Activated CD4-positive, CD25-positive, alpha-beta regulatory T cell treated with anti-CD3 and anti-CD28 coated beads, Interleukin-2, amount 50 U/mL, for 24 hours (primary cell): ENCODE measurements around the gene DDX1.
"Not testable (repeated sequence)": the region's sequence is repeated elsewhere in the genome, so short reads cannot be mapped to it uniquely, and the experiment has no call there.

Source experiments
- ATAC-seq, 2 donors: fragments of 150-1000 bp; cut with Tn5 transposase; one replicate each; pipeline ENCODE4 v1.10.0; 2021; ENCODE audit warnings: mild to moderate bottlenecking in 1 of 2, moderate library complexity in 1 of 2

DDX1 gene

DNA sequence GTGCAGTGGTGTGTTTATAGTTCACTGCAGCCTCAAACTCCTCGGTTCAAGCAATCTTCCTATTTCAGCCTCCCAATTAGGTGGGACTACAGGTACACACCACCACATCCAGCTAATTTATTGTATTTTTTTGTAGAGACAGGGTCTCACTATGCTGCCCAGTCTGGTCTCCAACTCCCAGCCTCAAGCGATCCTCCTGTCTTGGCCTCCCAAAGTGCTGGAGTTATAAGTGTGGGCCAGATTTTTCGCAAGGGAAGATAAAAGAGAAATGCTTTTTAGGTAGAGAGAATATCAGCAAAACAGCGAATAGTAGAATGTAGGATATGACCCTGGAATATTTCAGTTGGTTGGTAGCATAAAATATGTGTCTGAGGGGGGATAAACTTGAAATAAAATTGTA lies 4.3 kb downstream of the DDX1 start:
- no peak for ATAC-seq

DNA sequence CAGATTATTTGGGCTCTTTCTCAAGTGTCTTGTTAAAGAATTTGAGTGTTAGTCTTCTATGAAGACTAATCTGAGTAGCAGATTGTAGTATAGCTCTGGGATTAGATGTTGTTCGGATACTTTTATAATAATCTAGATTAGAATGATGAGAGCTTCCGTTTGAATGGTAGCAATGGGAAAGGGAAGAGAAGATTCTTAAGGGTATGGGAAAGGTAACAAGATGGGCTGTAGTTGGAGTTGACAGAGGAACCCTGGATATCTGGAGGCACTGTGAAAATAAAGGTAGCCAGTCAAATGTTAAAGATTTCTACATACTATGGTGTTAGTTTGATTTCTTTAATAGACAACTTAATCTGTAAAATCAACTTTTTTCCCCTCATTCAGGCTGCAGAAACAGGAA lies 4.7 kb downstream of the DDX1 start:
- ATAC-seq, result no peak

DNA sequence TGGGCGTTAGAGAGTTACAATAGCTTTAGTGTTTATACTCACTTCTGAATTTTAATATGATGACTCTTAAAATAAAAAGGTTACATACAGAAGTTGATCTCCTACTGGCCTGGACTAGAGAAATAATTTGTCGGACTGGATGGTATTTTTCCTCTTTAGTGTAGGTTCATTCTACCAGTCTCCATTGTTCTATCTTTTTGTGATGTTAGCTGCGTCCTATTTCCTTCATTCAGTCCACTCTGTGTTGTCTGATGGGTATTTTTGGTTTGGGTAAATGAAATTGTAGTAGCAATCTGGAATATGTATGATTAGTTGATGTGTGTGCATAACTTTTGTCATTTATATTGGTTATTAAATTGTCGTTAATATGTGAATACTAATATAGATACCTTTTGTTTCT lies 5.3 kb downstream of the DDX1 start:
- ATAC-seq, result no peak

DNA sequence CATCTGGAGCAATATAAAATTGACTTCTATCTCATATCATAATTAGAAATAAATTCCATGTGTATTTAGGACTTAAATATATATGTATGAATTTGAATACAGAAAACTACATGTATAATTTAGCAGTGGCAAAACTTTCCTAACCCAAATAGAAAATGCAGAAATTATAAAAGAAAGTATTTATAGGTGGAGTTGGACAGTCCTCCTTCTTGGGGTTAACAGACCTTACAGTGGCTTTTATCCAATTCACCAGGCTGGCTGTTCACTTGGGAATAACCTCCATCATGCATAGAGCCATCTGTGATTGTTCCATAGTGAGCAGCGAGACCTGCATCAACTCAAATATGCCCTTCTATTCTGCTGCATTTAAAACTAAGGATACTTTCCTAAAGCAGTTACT lies 8.3 kb downstream of the DDX1 start:
- ATAC-seq, result no peak

DNA sequence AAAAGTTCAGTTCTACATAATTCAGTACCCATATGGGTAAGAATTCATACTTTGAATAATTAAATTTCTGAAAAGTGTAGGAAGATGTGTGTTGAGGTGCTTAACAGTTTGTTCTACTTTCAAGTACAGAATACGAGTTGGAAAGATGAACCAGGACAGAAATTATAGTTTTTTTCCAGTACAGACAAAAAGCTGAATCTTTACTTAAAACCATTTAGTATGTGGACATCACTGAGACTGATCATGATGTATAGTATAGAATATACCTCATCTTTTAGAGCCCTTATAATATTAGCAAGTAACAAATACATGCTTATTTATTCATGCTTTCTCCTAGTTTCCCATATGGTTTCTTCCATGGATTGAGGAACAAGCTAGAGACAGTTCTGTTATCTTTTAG lies 10.0 kb downstream of the DDX1 start:
- ATAC-seq, result no peak

DNA sequence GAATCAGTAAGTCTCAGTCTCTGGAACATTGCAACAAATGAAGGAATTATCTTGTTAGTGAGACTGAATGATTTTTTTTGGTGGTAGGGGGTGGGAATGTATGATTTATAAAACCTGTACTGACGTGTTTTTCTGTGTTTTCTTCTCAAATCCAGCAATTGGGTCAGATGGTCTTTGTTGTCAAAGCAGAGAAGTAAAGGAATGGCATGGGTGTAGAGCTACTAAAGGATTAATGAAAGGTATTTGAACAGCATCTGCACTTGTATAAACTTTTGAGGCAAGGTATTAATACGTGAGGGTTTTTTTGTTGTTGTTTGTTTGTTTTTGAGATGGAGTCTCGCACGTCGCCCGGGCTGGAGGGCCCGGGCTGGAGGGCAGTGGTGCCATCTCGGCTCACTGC lies 10.7 kb downstream of the DDX1 start:
- ATAC-seq, result no peak

DNA sequence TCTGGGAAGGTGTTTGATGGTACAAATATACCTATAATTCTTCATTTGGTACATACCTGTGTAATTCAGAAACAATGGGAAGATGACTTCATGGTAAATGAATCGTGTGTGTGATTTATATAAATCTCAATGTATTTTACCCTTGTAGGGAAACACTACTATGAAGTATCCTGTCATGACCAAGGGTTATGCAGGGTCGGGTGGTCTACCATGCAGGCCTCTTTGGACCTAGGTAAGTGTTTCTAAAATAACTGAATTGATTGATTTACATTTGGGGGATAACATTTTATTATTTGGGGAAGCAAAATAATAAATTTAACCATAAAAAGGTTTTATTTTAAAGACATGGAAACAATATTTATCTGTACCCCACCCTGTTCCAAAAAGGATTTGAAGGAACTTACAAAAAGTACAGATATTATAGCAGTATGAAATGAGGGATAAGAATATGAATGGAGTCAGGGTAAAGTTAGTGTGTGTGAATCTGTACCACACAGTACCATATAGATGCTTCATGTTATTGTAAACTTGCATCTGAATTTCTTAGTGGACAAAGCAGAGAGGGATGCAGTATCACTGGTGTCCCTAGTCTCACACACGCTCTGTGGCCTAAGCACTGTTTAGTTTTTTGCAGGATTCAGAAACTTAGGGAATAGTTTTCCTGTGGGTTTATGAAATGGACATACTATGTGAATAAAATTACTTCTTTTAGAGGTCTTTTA lies 11.5 kb downstream of the DDX1 start:
- ATAC-seq, result no peak

DNA sequence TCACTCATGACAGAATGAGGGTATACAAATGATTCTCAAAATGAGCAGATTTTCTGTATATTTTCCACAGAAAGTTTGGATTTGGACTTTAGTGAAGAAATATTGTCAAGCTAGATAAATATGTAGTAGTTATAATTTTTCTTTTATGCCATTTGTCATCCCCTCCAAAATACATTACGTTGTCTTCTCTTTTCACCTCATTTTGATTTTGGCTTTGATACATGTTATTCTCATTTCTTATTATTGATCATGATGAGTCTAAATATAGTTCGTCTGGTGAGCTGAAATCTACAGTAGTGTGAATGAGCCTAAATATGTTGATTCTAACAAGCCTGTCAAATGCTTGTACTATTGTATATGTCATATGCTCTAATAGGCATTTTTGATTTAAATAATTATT lies 12.3 kb downstream of the DDX1 start:
- ATAC-seq, result no peak

DNA sequence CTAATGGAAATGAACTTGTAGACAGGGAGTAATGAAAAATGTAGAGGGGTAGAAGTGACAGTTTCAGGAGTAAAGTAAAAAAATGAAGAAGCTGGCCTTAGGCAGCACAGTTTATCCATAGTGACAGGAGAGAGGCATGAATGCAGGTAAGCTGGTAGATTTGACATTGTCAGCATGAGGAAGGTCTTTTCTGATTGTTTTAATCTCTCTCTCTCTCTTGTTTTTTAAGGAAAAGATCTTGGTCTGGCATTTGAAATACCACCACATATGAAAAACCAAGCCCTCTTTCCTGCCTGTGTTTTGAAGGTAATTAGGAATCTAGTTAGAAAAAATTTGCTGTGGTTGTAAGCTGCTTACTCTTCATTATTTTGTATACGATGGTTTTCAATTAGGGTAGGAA lies 14.1 kb downstream of the DDX1 start:
- no peak for ATAC-seq

DNA sequence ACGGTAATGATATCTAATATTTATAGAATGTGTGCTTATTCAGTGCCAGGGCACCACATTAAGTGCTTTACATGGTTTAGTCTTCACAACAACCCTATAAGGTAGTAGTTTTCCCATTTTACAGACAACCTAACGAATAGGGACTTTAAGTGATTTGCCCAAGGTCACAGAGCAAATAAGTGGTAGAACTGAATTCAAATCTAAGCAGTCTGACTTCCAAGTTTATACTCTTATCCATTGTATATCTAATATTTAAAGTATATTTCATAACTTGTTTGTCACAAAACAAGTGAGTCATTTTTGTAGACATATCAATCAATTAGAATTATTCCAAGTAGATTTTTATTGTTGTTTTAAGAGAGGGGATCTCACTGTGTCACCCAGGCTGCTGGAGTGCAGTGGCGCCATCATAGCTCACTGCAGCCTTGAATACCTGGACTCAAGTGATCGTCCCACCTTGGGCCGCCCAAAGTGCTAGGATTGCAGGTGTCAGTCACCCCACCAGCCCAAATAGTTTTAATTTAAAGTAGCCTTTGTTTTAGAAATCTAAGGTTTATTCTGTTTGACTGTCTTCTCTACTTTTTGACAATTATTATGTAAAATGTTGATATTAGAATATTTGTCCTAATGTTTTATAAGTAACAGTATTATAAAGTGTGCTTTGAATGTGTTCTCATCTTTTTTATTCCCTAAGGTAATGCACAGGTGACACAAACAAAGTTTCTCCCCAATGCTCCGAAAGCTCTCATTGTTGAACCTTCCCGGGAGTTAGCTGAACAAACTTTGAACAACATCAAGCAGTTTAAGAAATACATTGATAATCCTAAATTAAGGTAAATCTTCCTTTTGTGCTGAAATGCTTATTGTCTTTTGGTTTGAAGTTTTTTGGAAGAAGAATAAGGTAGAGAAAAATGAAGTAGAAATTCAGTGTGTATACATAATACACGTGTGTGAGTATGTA lies 15.1 kb downstream of the DDX1 start:
- ATAC-seq, result no peak

DNA sequence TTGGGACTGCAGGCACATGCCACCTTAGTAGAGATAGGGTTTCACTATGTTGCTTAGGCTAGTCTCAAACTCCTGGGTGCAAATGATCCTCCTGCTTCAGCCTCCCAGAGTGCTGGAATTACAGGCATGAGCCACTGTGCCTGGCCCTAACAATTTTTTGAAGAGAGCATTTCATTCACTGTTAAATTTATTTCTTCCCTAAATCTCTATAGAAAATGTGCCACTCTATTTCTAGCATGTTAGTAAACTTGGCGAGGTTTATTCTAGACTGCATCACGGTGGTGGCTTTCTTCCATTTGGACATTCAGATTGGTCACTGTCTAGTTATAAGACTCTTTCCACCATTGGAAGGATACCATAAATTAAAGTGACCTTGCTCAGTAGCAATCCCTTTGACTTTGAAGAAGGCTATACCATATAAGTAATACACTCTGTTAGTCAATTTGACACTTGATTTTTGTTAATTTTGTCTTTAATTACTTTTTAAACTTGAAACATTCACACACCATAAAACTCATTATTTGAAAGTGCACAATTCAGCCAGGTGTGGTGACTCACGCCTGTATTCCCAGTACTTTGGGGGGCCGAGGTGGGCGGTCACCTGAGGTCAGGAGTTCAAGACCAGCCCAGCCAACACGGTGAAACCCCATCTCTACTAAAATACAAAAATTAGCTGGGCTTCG lies 16.2 kb downstream of the DDX1 start:
- ATAC-seq, result no peak

DNA sequence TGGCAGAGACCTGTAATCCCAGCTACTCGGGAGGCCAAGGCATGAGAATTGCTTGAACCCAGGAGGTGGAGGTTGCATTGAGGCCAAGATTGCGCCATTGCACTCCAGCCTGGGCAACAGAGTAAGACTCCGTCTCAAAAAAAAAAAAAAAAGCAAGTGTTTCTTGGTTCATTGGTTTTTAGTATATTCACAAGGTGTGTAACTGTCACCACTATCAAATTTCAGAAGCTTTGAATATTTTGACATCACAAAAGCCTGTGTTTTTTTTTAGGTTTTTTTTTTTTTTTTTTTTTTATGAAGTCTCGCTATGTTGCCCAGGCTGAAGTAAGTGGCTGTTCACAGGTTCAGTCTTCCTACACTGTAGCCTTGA lies 16.7 kb downstream of the DDX1 start:
- ATAC-seq, result no peak

DNA sequence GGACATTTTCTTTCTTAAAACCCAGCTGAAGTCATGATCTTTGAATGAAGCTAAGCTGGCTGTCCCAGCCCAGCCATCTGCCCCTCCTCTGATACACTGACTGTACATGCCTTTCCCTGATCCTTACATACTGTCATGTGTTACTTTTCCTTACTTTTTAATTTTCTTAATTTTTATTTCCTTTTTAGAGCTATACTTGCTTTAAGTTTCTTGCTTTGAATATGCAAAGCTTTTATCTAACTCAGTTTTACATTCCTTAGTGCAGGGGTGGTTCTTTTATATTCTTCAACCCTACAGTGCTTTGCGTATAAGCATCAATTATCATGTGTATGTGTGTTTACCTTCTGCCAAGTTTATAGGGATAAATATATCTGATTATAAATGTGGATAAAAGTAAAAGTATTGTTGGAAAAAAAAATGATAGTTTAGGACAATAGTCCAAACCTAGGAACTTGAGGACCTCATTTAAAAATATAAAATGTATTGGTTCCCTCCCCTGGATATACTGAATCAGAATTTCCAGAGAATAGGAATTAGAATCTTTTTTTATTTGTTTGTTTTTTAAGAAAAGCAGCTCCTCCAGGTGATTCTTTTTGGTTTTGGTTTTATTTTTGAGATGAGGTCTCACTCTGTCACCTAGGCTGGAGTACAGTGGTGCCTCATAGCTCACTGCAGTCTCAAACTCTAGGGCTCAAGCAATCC lies 17.8 kb downstream of the DDX1 start:
- no peak for ATAC-seq

DNA sequence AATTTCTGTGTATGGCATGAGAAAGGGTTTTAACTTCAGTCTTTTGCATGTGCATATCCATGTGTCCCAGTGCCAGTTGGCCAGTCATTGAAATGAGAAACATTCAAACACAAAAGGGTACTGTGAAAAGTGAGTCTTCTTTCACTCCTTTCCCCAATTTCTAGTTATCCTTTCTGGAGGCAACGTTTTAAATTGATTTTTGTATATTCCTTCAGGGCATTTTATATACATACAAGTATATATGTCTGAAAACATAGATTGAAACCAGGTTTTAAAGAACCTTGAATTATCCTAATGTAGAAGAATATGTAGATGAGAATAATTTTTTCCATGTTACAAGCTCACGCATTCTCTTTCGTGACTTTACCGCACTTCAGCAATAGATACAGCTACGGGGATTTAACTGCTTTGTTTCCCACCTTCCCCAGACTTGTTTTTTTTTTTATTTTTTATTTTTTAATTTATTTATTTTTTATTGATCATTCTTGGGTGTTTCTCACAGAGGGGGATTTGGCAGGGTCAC lies 18.8 kb downstream of the DDX1 start:
- no peak for ATAC-seq

DNA sequence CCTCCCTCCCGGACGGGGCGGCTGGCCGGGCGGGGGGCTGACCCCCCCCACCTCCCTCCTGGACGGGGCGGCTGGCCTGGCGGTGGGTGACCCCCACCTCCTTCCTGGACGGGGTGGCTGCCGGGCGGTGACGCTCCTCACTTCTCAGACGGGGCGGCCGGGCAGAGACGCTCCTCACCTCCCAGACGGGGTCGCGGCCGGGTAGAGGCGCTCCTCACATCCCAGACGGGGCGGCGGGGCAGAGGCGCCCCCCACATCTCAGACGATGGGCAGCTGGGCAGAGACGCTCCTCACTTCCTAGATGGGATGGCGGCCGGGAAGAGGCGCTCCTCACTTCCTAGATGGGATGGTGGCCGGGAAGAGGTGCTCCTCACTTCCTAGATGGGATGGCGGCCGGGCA lies 20.4 kb downstream of the DDX1 start:
- not testable (repeated sequence) for ATAC-seq

DNA sequence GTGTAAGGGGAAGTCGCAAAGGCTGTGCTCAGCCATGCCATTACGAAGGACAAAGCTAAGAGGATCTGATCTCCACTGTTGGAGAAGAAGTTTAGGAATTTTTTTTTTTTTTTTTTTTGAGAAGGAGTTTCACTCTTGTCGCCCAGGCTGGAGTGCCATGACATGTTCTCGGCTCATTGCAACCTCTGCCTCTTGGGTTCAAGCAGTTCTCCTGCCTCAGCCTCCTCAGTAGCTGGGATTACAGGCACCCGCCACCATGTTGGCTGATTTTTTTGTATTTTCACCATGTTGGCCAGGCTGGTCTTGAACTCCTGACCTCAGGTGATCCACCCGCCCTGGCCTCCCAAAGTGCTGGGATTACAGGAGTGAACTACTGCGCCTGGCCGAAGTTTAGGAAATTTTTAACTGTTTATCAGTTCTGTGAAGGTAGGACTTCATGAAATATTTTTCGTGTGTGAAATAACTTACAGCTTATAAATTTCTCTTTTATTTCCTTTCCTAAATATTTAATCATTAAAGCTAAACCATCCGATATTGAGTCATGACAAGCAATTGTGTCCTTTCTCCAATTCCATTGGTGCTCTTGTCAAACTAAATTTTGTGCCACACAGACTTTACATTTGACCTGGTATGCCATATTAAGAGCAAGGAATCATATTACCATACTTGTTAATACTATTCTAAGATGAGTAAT lies 22.2 kb downstream of the DDX1 start:
- no peak for ATAC-seq

DNA sequence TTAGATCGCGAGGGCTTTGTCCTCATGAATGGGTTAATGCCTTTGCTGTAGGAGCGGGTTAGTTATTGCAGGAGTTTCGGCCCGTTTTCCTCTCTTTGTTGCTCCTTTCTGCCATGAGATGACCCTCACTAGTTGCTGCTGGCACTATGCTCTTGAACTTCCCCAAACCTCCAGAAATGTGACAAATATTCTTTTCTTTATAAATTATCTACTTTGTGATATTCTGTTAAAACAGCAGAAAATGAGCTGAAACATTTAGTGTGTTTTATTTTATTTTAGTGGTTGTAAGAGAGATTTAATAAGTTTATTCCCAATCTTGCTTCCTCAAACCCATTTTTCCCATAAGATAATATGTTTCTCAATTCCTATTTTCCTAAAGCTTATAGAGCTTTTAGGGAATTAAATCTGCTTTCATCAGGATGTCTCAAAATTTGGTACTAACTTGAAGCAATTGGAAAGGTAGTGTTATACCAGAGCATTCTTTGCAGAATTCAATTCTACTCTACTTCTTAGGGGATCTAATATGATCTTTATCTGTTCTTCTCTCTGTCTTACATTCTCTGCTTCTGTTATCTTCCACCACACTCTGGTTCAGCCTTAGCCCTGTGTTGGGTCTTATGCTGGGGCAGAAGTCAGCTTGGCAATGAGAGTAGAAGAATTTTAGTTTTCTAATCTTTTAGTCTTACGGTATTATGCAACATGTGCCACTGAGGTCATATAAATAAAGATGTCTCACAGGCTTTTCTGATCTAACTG lies 23.1 kb downstream of the DDX1 start:
- no peak for ATAC-seq

DNA sequence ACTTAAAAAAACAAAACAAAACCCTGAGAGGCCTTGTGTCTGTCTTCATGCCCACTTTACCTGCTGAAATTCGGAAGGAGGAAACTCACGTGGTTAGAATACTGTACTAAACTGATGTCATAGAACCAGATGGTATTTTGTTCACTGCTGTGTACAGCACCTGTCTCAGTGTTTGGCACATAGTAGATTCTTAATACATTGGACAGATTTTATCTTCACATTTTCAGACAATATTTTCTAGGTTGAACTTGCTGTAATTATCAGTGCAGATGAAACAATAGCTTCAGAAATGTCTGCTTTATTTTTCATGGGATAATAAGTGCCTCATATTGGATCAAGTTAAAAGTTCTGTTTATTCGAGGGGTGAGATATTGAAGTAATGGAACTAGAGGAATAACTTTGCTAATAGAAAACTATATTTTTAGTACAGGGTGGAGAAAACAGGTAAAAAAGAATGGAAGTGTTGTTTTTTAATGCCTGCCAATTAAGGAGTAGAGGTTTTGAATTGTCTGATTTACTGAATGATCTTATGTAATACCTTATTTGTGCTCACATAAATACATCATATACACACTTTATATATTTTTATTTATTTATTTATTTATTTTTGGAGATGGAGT lies 23.7 kb downstream of the DDX1 start:
- no peak for ATAC-seq

DNA sequence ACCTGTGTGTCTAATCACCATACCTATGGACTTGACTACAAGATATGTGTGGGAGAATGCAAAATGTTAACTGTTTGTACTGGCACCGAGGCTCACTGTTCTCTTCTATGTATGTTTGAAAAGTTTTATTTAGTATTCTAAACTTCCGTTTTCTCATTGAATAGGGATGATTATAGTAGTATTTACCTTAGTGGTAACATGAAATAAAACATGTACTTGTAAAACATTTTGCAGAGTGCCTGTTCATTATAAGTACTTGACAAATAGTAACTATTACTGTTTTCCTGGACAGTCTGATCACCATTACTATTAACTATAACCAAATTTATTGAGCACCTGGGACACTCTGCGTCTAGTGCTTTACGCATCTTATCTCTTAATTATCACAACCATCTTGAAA lies 24.8 kb downstream of the DDX1 start:
- ATAC-seq, result no peak

DNA sequence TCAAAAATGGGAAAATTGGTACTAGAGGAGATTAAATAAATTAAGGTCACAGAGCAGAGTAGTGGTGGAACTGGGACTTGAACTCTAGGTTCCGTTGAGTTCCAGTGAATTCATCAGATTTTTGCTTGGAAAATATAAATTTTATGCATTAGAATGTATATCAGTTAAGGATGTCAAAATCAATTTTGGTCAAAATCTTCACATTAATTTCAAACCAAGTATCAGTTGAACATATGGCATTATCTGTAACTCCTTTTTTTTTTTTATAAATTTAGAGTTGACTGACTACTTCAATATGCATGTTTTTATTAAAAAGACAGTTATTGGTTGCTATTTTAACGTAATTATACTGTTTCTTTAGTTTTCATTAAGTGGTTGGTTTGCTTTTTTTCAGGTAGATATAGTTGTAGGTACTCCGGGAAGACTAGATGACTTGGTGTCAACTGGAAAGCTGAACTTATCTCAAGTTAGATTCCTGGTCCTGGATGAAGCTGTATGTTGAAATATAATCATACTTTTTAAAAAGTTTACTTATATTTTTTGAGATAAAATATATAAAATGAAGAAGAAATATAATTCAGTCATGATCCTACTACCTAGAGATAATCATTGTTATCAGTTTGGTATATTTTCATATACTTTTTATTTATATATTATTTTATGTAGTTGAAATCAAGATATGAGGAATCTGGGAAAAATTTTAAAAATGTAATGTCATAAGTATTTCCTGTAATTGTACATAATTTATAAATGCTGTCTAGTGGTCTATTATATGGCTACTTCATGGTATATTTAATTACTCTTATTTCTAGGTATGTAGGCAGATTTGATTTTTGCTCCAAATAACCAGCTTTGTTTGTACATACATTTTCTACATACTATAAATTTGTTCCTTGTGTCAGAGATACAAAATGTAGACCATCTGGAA lies 25.4 kb downstream of the DDX1 start:
- no peak for ATAC-seq
